NOMO-1 (cell line): ENCODE measurements around the gene GTF3C2.
A peak's percentile ranks its signal among the peaks of the same experiment; 100 is the strongest.
"Not testable (repeated sequence)": the region's sequence is repeated elsewhere in the genome, so short reads cannot be mapped to it uniquely, and the experiment has no call there.

ENCODE experiments used
- DNase-seq, 2 experiments: peaks; one replicate each; lab custom pipeline; 2025; ENCODE audit not compliant: unreplicated experiment in 2 of 2; lab: John Stamatoyannopoulos, UW

Gene GTF3C2

GRCh38 chr2:27375513-27376099, 19.0 kb upstream of the GTF3C2 start:
- no peak for DNase-seq

GRCh38 chr2:27373567-27373966, 17.0 kb upstream of the GTF3C2 start:
- DNase-seq, result no peak

- DNase-seq, result no peak
Observed at GRCh38 chr2:27372937-27373336, 16.4 kb upstream of the GTF3C2 start.

DNA sequence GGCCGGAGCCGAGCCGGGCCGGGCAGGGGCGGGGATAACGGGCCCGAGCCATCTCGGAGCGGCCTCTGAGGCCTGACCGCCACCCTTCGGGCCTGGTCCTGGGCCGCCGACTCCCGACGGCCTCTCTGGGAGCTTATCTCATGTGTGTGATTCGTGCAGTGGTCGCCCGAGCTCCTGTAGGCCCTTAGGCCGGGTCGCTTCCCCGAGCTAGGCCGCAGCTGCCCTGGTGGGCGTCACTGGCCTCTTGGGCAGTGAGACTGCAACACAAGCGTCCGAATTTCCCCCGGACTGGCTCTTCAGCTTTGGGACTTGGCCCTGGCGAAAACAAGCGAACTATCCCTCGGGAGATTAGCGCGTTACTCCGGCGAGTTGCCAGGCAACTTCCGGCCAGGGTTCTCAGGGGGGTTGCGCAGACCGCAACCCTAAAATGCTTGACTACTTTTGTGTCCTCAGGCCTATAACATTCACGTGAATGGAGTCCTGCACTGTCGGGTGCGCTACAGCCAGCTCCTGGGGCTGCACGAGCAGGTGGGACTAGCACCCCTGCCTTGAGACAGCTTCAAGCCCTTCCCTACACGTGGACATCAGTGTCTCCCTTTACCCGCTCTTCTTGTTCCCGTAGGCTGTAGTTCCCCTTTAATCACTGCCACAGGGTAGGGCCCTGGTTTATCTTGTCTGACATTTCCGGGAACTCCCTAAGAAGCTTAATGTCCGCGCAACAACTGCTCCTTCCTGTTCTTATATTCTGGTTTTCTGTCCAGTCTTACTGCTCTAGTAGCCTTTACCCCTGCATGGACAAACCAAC, 14.5 kb upstream of the GTF3C2 start:
- DNase-seq, result peak; percentile 74 to 93

GRCh38 chr2:27370026-27370815, 13.7 kb upstream of the GTF3C2 start, which contains the start of the genes EIF2B4 and SNX17:
EIF2B4 (minus strand) TSS chr2:27370338; CDS start chr2:27370314, 24 bp downstream.
SNX17 (plus strand) TSS chr2:27370616; CDS start chr2:27370744, 128 bp downstream.
- peak; percentile 99 to 100 for DNase-seq

DNA sequence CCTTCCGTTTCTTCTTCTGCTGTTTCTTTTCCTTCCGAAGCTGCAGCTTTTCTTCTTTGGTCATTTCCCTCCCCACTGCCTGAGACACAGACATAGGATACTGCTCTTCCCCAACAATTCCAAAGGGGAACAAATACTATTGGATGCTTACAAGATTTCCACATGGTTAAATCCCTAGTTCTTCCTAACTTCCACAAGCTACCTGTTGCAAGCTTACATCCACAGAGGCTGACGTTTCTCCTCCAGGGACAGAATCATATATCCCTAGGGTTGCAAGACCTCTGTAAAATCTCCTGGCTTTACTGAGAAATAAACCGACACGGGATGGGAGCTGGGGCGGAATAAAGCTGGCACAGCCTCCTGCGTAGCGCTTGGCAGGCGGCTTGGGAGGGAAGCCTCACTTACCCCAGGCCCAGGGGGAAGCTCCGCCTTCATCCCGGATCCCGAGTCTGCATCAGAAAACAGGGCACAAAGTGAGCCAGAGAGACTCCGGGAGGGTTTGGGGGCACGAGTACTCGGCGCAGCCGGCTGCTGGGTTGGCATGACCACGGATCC, 13.0 kb upstream of the GTF3C2 start:
- DNase-seq, result peak; percentile 35 to 37

GRCh38 chr2:27363933-27364332, 7.4 kb upstream of the GTF3C2 start:
- no peak for DNase-seq

- DNase-seq, result no peak
Observed at GRCh38 chr2:27362678-27363420, 6.3 kb upstream of the GTF3C2 start.

DNA sequence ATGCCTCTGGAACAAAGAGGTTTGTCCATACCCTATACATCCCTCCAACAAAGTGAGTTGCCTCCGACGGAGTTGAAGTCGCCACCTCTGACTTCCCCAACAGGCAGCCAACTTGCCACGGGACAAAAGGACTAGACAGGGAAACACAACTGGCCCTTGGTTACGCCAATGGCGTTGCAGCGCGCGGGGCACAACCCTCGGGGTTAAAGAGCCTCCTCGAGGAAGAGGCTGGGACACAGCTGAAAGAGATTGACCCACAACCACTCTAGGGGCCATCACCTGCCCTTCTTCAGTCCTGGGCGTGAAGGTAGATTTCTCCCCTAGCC, 545 bp downstream of the GTF3C2 start:
- DNase-seq, result peak; percentile 69 to 82

DNA sequence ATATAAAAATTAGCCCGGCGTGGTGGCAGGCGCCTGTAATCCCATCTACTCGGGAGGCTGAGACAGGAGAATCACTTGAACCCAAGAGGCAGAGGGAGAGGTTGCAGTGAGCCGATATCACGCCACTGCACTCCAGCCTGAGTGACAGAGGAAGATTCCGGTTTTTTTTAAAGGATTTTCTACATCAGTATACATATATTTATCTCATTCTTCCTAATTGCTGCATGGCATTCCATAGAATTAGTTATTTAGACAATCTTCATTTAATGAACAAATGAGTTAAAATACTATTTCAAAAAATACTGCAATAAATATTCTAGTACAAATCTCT, 2.0 kb downstream of the GTF3C2 start:
- no peak for DNase-seq

GRCh38 chr2:27353762-27354596, 2.6 kb downstream of the GTF3C2 start:
- no peak for DNase-seq

DNA sequence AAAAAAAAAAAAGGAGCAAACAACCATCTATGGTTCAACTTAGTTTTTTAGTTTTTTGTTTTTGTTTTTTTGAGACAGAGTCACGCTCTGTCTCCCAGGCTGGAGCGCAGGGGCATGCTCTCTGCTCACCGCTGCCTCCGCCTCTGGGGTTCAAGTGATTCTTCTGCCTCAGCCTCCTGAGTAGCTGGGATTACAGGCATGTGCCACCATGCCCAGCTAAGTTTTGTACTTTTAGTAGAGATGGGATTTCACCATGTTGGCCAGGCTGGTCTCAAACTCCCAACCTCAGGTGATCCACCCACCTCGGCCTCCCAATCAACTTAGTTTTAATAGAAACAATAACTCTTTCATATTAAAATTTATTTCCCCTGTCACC, 3.2 kb downstream of the GTF3C2 start:
- not testable (repeated sequence) for DNase-seq

GRCh38 chr2:27351802-27352598, 4.6 kb downstream of the GTF3C2 start:
- DNase-seq, result no peak

DNA sequence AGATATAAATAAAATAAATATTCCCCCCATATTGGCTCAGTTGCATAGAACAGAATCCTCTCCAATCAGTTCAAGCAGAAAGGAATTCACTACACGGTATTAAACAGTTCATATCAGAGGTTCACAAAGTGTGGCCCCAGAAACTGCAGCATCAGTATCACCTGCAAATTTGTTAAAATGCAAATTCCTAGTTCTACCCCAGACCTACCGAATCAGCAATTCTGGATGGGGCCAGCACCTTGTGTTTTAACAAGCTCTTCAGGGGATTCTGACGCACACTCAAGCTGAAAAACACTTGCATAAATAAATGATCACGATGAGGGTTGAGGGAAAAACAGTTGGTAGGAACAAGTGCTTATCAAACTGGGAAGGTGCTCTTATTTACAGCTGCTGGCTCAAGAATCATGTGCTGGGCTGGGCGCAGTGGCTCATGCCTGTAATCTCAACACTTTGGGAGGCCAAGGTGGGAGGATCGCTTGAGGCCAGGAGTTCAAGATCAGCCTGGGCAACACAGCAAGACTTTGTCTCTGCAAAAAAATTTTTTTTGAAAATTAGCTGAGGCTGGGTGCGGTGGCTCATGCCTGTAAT, 6.4 kb downstream of the GTF3C2 start:
- DNase-seq, result no peak

GRCh38 chr2:27347641-27348040, 8.9 kb downstream of the GTF3C2 start:
- DNase-seq, result no peak

GRCh38 chr2:27336173-27336572, 20.4 kb downstream of the GTF3C2 start:
- no peak for DNase-seq

GRCh38 chr2:27335311-27335710, 21.3 kb downstream of the GTF3C2 start:
- DNase-seq, result no peak

GRCh38 chr2:27324720-27325119, 31.8 kb downstream of the GTF3C2 start:
- DNase-seq, result peak; percentile 1 to 3
